ENCODE data around the gene C1orf116. TPM values are rescaled to one million over a fixed set of nuclear protein-coding genes. Genes with fewer than 3 reads are reported as not detected.

Gene C1orf116
- total and polyA plus RNA-seq, 5 experiments from 2014 or later, result 0.14 to 0.16 TPM; not detected in 3

DNA sequence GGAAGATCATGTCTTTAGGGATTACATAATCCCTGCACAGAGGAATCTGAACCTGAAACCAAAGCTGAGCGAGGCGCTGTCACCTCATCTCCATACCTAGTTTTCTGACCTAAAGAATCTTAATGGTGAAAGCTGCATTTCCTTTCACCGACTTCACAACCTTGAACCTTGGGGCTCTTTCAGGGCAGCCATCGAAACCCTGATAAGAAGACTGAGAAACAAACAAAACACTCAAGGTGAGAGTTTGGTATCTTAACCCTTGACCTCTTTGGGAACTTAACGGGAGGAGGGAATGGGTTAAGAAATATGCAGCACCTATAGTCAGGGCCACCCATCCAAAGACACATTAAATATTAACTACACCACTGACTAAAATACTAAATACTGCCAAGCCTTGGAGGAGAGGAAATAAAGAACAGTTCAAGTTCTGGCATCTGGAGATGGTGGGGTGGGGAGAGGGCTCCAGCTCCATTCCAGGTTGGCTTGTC, 2.0 kb downstream of the C1orf116 start:
- POLR2A ChIA-PET, result no interaction called here
- no peak for ATAC-seq
- no peak overlapping the region for H3K27ac Mint-ChIP-seq
- peaks cover 26 to 62% (median 34%) of the 10 kb centered on the region in 5 donors for H3K27me3 Mint-ChIP-seq
- no peak for DNase-seq
- no peaks in the 10 kb centered on the region for H3K36me3 Mint-ChIP-seq
- H3K4me3 Mint-ChIP-seq, result no peak overlapping the region
- H3K9me3 Mint-ChIP-seq, result no peaks in the 10 kb centered on the region
- H3K4me1 Mint-ChIP-seq, result no peaks in the 10 kb centered on the region

DNA sequence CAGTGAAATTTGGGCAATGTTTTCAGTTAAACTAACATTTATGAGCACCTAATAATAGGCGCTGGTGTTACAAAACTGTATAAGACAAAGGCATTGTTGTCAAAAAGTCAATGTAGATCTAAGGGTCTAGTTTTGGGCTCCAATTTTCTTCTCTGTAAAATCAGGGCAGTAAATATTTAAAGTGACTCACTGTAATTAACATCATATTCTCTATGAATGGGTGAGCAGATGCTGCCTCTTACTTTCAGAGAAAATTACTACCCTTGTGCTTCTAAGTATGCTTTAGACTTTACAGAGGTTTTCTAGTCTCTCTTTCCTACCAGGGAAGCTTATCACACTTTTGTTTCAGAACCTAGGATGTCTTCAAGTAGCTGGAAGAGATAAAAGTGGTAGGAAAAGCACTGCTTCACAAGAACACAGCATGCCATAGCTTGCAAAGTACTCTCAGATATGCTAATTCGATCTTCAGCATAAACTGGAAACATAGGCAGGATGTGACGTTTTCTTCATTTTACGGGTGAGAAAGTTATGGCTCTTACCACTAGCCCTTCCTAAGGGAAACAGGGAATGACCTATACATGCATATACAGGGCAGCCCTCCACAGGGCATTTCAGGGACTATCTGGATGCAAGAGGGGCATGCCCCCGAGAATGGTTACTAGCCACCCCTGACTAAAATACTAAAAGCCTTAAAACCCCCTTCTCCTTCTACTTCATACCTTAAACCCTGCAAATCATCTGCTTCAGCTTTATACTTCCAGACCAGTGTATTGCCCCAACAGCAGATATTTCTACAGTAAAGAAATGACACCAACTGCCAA, 2.6 kb downstream of the C1orf116 start:
- ATAC-seq (no peak), DNase-seq (no peak)
- peaks cover 21 to 56% (median 31%) of the 10 kb centered on the region in 5 donors for H3K27me3 Mint-ChIP-seq
- POLR2A ChIA-PET, result no interaction called here
- H3K36me3 Mint-ChIP-seq, result no peaks in the 10 kb centered on the region
- no peak overlapping the region for H3K27ac Mint-ChIP-seq
- H3K9me3 Mint-ChIP-seq, result no peaks in the 10 kb centered on the region
- no peaks in the 10 kb centered on the region for H3K4me1 Mint-ChIP-seq
- H3K4me3 Mint-ChIP-seq, result no peak overlapping the region

DNA sequence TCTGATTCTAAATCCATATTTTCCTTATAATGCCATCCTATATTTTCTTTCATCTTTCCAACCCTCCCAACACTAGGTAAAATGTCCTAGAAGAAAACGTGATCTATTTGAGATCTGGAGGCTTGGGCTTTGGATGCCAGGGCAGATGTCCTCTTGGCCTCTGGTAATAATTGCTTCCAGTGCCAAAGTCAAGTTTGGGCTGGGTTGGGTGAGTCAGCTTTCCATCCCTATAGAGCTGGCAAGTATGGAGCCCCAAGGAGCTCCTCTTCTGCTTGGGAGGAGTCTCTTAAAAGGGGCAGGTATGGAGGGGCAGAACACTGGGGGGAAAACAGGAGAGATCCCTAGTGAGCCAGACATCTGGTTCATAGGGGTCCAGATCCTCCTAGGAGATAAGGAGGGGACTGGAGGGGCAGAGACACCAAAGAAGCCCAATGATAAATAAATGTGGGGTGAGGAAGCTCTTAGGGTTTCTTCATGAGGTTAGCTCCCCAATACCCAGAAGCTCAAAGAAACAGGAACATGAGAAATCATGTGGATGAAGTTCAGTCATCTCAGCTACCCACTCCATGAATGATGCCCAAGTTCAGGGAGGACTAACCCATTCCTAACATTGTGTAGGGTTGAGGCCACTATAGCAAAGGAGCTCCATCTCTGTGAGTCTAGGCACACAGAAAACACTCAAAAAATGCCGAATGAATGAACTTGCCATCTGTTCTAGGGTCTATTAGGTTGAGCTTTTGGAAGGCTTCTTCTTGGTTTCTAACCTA, 3.5 kb downstream of the C1orf116 start:
- no peak for DNase-seq
- no peaks in the 10 kb centered on the region for H3K4me1 Mint-ChIP-seq
- no peak for ATAC-seq
- H3K4me3 Mint-ChIP-seq, result no peak overlapping the region
- H3K9me3 Mint-ChIP-seq, result no peaks in the 10 kb centered on the region
- H3K27ac Mint-ChIP-seq, result no peak overlapping the region
- POLR2A ChIA-PET, result no interaction called here
- H3K27me3 Mint-ChIP-seq, result peaks cover 28 to 53% (median 36%) of the 10 kb centered on the region in 5 donors
- no peaks in the 10 kb centered on the region for H3K36me3 Mint-ChIP-seq

GRCh38 chr1:207027921-207028320, 4.6 kb downstream of the C1orf116 start:
- H3K27ac Mint-ChIP-seq, result no peak overlapping the region
- H3K4me3 Mint-ChIP-seq, result no peak overlapping the region
- no peaks in the 10 kb centered on the region for H3K36me3 Mint-ChIP-seq
- peaks cover 24 to 53% (median 34%) of the 10 kb centered on the region in 5 donors for H3K27me3 Mint-ChIP-seq
- DNase-seq (no peak), ATAC-seq (no peak)
- H3K9me3 Mint-ChIP-seq, result no peaks in the 10 kb centered on the region
- H3K4me1 Mint-ChIP-seq, result no peaks in the 10 kb centered on the region
- POLR2A ChIA-PET, result no interaction called here

DNA sequence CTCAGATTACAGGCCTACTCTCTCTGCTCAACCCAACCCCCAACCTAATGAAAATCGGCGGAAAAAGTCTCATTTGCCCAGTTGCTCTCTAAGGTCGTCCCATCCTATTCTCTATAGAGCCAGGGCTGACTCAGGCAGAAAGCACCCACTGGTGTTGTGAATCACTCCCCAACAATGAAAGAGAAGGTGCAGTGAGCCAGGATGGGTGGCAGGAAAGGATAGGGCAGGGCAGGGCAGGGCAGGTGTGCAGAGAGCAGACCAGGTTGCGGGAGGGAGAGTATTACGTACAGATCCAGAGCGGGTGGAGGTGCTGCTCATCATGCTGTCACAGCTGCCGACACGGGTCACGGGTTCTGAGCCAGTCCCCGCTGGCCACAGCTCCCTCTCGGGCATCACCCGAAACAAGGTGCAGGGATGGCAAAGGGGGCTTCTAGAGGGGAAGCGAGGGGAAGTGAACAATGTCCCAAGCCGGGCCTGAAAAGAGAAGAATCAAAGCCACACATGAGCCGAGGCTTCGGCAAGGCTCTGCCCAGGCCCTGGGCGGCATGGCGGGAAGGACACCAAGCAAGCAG, 5.3 kb downstream of the C1orf116 start:
- H3K4me3 Mint-ChIP-seq, result no peak overlapping the region
- no peak for ATAC-seq
- no peaks in the 10 kb centered on the region for H3K36me3 Mint-ChIP-seq
- no peak for DNase-seq
- H3K27ac Mint-ChIP-seq, result no peak overlapping the region
- no peaks in the 10 kb centered on the region for H3K9me3 Mint-ChIP-seq
- no peaks in the 10 kb centered on the region for H3K4me1 Mint-ChIP-seq
- H3K27me3 Mint-ChIP-seq, result peaks cover 24 to 49% (median 33%) of the 10 kb centered on the region in 5 donors
- POLR2A ChIA-PET, result no interaction called here

- Mint-ChIP-seq H3K4me1 (no peaks in the 10 kb centered on the region), H3K36me3 (no peaks in the 10 kb centered on the region), H3K27ac (no peak overlapping the region), H3K4me3 (no peak overlapping the region), H3K9me3 (no peaks in the 10 kb centered on the region), H3K27me3 (peaks cover 18 to 37% (median 23%) of the 10 kb centered on the region in 5 donors)
- ATAC-seq (no peak), DNase-seq (no peak)
- POLR2A ChIA-PET, result no interaction called here
Observed at GRCh38 chr1:207026104-207026534, 6.4 kb downstream of the C1orf116 start.

DNA sequence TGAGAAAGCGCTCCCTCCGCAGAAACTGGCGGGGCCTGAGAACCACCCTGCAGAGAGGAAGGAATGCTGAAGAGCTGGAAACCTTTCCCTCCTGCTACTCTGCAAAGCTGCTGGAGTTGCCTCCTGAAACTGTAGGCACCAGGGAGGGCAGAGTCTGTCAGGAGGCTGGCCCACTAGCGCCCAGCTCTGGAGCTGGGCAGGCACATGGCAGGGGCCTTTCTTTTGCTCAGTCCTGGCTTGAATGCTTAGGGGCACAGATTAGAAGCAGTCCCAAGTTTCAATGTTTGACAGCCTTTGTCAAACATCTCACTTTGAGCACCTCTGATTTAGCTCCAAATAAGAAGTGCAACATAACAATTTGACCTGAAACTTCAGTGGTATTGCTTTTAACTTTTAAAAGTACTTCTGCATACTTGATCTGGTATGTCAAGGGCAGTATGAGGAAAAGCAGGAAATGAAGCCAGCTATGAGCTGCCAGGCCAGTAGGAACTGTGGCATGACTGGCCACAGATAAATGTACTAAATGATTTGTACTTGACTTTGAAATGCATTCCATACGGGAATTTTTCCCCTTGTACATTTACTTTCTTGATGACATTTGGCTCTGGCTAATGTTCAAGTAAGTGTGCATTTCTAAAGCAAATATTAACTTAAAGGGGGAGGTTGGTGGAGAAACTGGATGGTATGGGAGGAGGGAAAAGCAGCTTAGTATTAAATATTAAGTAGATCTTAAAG, 7.2 kb downstream of the C1orf116 start:
- Mint-ChIP-seq H3K27ac (no peak overlapping the region), H3K27me3 (peaks cover 16 to 29% (median 22%) of the 10 kb centered on the region in 5 donors), H3K9me3 (no peaks in the 10 kb centered on the region), H3K4me3 (no peak overlapping the region), H3K36me3 (no peaks in the 10 kb centered on the region), H3K4me1 (peaks cover 0 to 3% (median 0%) of the 10 kb centered on the region in 4 donors)
- DNase-seq (no peak), ATAC-seq (no peak)
- POLR2A ChIA-PET, result no interaction called here

DNA sequence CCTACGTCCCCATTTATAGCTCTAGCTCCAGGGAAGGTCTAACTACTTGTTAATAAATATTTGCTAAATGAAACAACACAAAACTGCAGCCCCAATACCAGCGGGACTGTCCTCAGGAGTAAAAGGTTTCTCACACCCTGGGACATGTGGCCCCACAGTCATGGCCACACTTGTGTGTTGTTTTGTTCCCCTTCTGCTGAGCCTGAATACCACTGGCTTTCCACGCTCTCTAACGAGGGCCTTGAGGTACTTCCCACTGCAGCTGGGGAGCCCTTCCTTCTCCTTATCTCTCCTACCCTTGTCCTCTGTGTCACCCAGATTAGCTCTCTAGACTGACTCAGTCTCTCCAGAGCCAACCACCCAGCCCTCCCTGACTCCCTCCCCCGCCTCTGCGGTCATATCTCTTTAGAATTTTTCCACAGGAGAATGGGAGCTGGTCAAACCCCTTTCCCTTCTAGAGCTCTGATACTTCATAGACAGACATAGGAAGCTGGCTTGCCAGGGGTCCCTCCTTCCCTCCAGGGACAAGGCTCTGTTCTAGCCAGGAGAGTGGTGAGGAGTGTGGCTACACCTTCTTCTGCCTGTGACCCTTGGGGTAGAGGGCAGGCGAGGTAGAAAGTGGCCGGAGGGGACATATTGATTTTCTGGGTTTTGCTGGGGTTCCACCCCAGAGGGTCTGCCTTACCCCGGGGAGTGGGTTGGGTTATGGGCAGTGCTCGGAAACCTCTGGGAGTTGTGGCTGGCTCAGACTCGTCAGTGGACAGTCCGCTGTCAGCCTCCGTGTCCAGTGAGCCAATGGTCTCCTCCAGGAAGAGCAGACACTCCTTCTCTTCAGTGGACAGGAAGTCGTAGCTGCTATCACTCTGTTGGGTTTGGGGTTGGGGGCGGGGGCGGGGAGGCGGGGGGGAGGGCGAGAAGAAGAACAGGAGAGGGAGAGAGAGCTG, 8.1 kb downstream of the C1orf116 start:
- no peak for DNase-seq
- Mint-ChIP-seq H3K9me3 (no peaks in the 10 kb centered on the region), H3K27me3 (peaks cover 14 to 24% (median 16%) of the 10 kb centered on the region in 5 donors), H3K4me3 (no peak overlapping the region), H3K27ac (no peak overlapping the region), H3K36me3 (no peaks in the 10 kb centered on the region), H3K4me1 (peaks cover 0 to 3% (median 0%) of the 10 kb centered on the region in 4 donors)
- POLR2A ChIA-PET, result interaction anchor here (0.6 kb wide), 1 partner anchor 163 kb away, joined by 3 read pairs; no protein-coding TSS in a partner anchor
- ATAC-seq, result no peak

DNA sequence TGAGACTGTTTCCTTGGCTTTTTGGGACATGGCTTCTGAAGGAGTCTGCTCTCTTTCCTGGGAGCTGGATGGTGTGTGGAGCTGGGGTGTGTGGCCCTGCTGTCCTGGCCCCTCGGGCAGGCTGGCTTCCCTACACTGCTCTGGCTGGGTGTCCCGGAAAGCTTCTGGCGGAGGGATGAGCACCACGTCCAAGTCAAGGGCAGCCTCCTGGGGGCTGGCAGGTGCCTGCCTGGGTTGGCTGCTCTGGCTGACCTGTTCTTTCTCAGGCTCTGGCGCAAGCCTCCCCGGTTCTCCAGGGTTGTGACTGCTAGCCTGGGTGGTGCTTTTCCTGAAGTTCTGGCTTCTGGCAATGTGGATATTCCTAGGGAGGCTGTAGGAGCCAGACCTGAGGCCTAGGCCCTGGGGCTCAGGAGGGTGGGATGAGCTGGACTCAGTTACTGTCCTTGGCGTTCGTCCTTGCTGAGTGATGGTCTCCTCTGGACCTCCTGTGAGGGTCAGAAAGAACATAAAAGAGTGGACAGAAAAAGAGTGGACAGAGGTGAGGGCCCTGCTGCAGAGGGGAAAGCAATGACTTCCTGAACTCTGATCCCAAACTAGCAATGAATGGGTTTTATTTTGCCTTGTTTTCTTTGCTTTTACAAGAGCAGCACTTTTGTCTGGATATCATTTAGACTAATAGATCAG, 9.4 kb downstream of the C1orf116 start:
- Mint-ChIP-seq H3K27me3 (peaks cover 13 to 21% (median 13%) of the 10 kb centered on the region in 5 donors), H3K27ac (no peak overlapping the region), H3K9me3 (no peaks in the 10 kb centered on the region), H3K4me3 (no peak overlapping the region), H3K36me3 (no peaks in the 10 kb centered on the region), H3K4me1 (peaks cover 0 to 3% (median 0%) of the 10 kb centered on the region in 4 donors)
- ATAC-seq (no peak), DNase-seq (no peak)
- POLR2A ChIA-PET, result no interaction called here

DNA sequence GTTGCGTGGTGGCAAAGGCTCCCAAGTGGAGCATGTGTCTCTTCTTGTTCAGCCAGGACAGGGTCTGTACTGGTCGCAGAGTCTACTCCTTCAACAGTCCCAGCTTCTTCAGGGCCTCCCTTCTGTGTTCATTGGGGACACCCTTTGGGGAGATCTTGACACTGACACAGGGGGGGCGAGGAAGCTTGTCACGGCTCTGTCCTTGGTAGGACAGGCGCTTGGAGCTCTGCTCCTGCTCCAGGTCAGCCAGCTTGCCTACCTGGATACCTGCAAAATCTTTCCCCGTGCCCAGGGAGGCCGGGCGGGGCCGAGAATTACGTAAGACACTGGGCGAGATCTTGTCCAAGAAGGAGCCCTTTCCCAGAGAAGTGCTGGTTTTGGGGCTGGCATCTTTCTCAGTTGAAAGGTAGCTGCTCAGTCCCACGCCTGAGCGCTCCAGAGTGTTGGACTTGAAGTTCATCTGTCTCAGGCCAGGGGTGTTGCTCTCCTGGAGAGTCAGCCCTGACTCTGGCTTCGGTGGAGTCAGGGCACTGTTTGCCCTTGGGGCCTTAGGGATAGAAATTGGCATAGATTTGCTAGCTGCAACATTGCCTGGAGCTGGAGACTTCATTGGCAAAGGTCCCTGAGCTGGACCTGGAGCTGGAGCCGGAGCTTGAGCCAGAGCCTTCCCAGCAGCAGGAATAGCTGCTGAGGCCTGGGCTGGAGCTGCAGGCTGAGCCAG, 10.5 kb downstream of the C1orf116 start:
- Mint-ChIP-seq H3K27ac (no peak overlapping the region), H3K27me3 (peaks cover 8 to 17% (median 11%) of the 10 kb centered on the region in 5 donors), H3K4me1 (peaks cover 0 to 3% (median 0%) of the 10 kb centered on the region in 4 donors), H3K9me3 (no peaks in the 10 kb centered on the region), H3K4me3 (no peak overlapping the region), H3K36me3 (no peaks in the 10 kb centered on the region)
- POLR2A ChIA-PET, result no interaction called here
- no peak for ATAC-seq
- DNase-seq, result no peak
